ENCODE results near the gene TBR1. TPM values are rescaled to one million over a fixed set of nuclear protein-coding genes. Genes with fewer than 3 reads are reported as not detected.

The TBR1 gene
- total RNA-seq, 1 donor from 2014 or later = 0.30 TPM

DNA sequence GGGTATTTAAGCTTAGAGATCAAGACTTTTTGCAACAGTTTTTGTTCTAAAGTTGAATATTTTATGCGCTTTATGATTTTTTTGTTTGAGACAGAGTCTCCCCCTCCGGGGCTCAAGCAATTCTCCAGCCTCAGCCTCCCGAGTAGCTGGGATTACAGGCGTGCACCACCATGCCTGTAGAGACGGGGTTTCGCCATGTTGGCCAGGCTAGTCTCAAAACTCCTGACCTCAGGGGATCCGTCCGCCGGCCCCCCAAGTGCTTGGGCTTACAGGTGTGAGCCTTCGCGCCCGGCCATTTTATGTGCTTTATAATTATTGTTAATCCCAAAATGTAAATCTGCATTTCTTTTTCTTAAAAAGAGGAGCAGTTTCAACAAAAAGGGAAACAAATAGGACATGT, 29.0 kb downstream of the TBR1 start:
- DNase-seq (ENCODE audit: extremely low spot score, unreplicated experiment) = no peak
- H3K4me1 Mint-ChIP-seq (ENCODE audit: unreplicated experiment) = no peaks in the 10 kb centered on the region
- H3K9me3 Mint-ChIP-seq (ENCODE audit: unreplicated experiment) = no peaks in the 10 kb centered on the region
- H3K36me3 Mint-ChIP-seq (ENCODE audit: unreplicated experiment) = no peaks in the 10 kb centered on the region
- no peak overlapping the region for H3K27ac Mint-ChIP-seq (ENCODE audit: unreplicated experiment)
- TF ChIP-seq, protein P1, sequence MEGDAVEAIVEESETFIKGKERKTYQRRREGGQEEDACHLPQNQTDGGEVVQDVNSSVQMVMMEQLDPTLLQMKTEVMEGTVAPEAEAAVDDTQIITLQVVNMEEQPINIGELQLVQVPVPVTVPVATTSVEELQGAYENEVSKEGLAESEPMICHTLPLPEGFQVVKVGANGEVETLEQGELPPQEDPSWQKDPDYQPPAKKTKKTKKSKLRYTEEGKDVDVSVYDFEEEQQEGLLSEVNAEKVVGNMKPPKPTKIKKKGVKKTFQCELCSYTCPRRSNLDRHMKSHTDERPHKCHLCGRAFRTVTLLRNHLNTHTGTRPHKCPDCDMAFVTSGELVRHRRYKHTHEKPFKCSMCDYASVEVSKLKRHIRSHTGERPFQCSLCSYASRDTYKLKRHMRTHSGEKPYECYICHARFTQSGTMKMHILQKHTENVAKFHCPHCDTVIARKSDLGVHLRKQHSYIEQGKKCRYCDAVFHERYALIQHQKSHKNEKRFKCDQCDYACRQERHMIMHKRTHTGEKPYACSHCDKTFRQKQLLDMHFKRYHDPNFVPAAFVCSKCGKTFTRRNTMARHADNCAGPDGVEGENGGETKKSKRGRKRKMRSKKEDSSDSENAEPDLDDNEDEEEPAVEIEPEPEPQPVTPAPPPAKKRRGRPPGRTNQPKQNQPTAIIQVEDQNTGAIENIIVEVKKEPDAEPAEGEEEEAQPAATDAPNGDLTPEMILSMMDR (IDR thresholded peaks at IDR 0.05) = no peak
- H3K4me3 Mint-ChIP-seq (ENCODE audit: unreplicated experiment) = no peak overlapping the region
- H3K27me3 Mint-ChIP-seq (ENCODE audit: unreplicated experiment) = peaks cover 57% of the 10 kb centered on the region

DNA sequence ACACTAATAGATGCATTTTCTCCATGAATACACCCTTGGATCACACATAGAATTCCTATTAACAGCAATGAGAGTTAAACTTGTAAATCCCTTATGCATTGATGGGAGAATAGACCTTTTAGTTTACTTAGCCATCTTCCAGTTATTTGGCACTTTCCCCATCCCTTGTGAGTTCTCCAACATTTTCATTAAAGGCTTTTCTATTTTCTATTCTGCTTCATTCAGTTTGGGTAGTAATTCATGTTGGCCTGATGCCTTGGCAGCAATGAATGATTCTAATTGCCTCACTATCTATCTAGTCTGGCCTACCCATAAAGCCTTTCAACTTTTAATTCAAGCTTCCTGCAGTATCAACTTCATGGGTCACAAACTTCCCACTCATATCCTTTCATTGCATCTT, 32.3 kb downstream of the TBR1 start:
- Mint-ChIP-seq H3K4me3 (ENCODE audit: unreplicated experiment) (no peak overlapping the region), H3K27ac (ENCODE audit: unreplicated experiment) (no peak overlapping the region), H3K9me3 (ENCODE audit: unreplicated experiment) (no peaks in the 10 kb centered on the region), H3K4me1 (ENCODE audit: unreplicated experiment) (no peaks in the 10 kb centered on the region), H3K36me3 (ENCODE audit: unreplicated experiment) (no peaks in the 10 kb centered on the region), H3K27me3 (ENCODE audit: unreplicated experiment) (peaks cover 32% of the 10 kb centered on the region)
- TF ChIP-seq, protein P1 (IDR thresholded peaks at IDR 0.05) = no peak
- no peak for DNase-seq (ENCODE audit: extremely low spot score, unreplicated experiment)

DNA sequence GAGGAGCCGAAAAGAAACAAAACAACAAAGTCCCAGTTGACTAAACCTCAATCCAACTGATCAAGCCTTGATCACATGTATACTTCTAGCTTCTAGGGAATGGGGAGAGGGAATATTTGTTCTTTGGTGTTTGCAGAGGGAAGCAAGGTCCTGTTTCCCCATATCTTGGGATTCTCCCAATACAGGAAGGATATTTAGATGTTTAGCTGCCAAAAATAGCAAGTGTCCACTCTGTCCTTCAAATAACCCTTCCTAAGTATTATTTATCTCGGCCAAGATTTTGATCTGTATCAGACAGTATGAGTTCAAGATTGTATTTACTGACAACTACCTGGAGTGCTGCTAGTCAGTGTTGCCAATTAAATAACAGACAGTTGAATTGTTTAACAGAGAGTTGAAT, 55.5 kb downstream of the TBR1 start:
- no peaks in the 10 kb centered on the region for H3K4me1 Mint-ChIP-seq (ENCODE audit: unreplicated experiment)
- DNase-seq (ENCODE audit: extremely low spot score, unreplicated experiment) = no peak
- H3K9me3 Mint-ChIP-seq (ENCODE audit: unreplicated experiment) = peaks cover 5% of the 10 kb centered on the region
- no peaks in the 10 kb centered on the region for H3K36me3 Mint-ChIP-seq (ENCODE audit: unreplicated experiment)
- H3K27me3 Mint-ChIP-seq (ENCODE audit: unreplicated experiment) = peaks cover 14% of the 10 kb centered on the region
- no peak overlapping the region for H3K27ac Mint-ChIP-seq (ENCODE audit: unreplicated experiment)
- H3K4me3 Mint-ChIP-seq (ENCODE audit: unreplicated experiment) = no peak overlapping the region
- TF ChIP-seq, protein P1 (IDR thresholded peaks at IDR 0.05) = no peak

DNA sequence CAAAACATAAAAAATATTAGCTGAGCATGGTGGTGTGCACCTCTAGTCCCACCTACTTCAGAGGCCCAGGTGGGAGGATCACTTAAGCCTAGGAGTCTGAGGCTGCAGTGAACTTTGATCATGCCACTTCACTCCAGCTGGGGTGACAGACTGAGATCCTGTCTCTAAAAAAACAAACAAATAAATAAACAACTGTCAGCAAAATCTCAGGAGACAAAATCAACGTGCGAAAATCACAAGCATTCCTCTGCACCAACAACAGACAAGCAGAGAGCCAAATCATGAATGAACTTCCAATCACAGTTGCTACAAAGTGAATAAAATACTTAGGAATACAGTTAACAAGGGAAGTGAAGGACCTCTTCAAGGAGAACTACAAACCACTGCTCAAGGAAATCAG, 58.8 kb downstream of the TBR1 start:
- no peak overlapping the region for H3K4me3 Mint-ChIP-seq (ENCODE audit: unreplicated experiment)
- no peaks in the 10 kb centered on the region for H3K27me3 Mint-ChIP-seq (ENCODE audit: unreplicated experiment)
- DNase-seq (ENCODE audit: extremely low spot score, unreplicated experiment) = no peak
- H3K9me3 Mint-ChIP-seq (ENCODE audit: unreplicated experiment) = peaks cover 5% of the 10 kb centered on the region
- no peaks in the 10 kb centered on the region for H3K36me3 Mint-ChIP-seq (ENCODE audit: unreplicated experiment)
- TF ChIP-seq, protein P1 (IDR thresholded peaks at IDR 0.05) = no peak
- no peak overlapping the region for H3K27ac Mint-ChIP-seq (ENCODE audit: unreplicated experiment)
- H3K4me1 Mint-ChIP-seq (ENCODE audit: unreplicated experiment) = no peaks in the 10 kb centered on the region

Other genes starting within 250 kb of the TBR1 start
- 38.7 and 39.0 TPM in 2 replicates for gene PSMD14, start 107.9 kb upstream of the TBR1 start, total RNA-seq
- gene SLC4A10, start 208.1 kb downstream of the TBR1 start, total RNA-seq = not detected in 2 replicates